Panc1 (cell line): ENCODE measurements around the gene TARP.

Experiments used
- ATAC-seq: fragments of 200-7000 bp; cut with Tn5 transposase; 2 replicates; pipeline ENCODE4 v1.9.1; 2020; ENCODE audit warnings: mild to moderate bottlenecking, moderate library complexity
- BruUV-seq: library from RNA; stranded (reverse); fragments of 400-500 nt; replicated peaks from 2 replicates; lab custom pipeline; 2021; lab: Mats Ljungman, UMichigan
- CTCF ChIA-PET: fragments of 300-600 bp; sonication (Branson Sonifier 250); formaldehyde crosslinking; loops from one replicate; lab custom pipeline; 2022; ENCODE audit warnings: antibody characterized with exemption; lab: Charles Lee
- POLR2A ChIA-PET: fragments of 300-600 bp; sonication (Branson Sonifier 250); formaldehyde crosslinking; loops from one replicate; lab custom pipeline; 2022; ENCODE audit warnings: antibody characterized with exemption; lab: Charles Lee
- DNase-seq: peaks from one replicate; pipeline ENCODE4 v3.0.0-alpha.2; 2010; ENCODE audit warnings: low read depth, low spot score
- H3K27ac ChIP-seq: 2 replicates; pipeline ENCODE4 v1.5.1; 2011; ENCODE audit warnings: mild to moderate bottlenecking, low read length, inconsistent platforms
- H3K27me3 ChIP-seq: fragments of 200-500 bp; sonication (Bioruptor generic); 2 replicates; pipeline ENCODE4 v1.6.0; 2014; ENCODE audit warnings: low read length, inconsistent platforms; ENCODE audit not compliant: control insufficient read depth, insufficient read depth
- H3K36me3 ChIP-seq: fragments of 200-500 bp; sonication (Bioruptor generic); 2 replicates; pipeline ENCODE4 v1.5.1; 2014; ENCODE audit warnings: inconsistent platforms, mild to moderate bottlenecking, low read length, moderate library complexity; ENCODE audit not compliant: control insufficient read depth, insufficient read depth
- H3K4me1 ChIP-seq: 2 replicates; pipeline ENCODE4 v1.5.1; 2011; ENCODE audit warnings: inconsistent platforms, mild to moderate bottlenecking, low read length, moderate library complexity; ENCODE audit not compliant: control insufficient read depth, insufficient read depth
- H3K4me3 ChIP-seq, 2 experiments: 2 replicates each; pipeline ENCODE4 v1.5.1; 2011 to 2012; ENCODE audit warnings: low read depth in 2 of 2, low read length in 2 of 2, mild to moderate bottlenecking in 2 of 2, inconsistent platforms in 1 of 2, moderate library complexity in 1 of 2
- H3K9me3 ChIP-seq: fragments of 200-500 bp; sonication (Bioruptor generic); 2 replicates; pipeline ENCODE4 v1.5.1; 2014; ENCODE audit warnings: low read depth, mild to moderate bottlenecking, inconsistent platforms, low read length, moderate library complexity; ENCODE audit not compliant: control insufficient read depth, insufficient read depth
- POLR2AphosphoS5 ChIP-seq: IDR thresholded peaks from 2 replicates; pipeline ENCODE4 v1.6.1; 2012; ENCODE audit warnings: mild to moderate bottlenecking, low read depth, low read length, moderate library complexity
- SIN3A ChIP-seq: IDR thresholded peaks from 2 replicates; pipeline ENCODE4 v1.6.1; 2012; ENCODE audit warnings: low read depth, mild to moderate bottlenecking, low read length, moderate library complexity, borderline replicate concordance; ENCODE audit not compliant: insufficient read depth
- TCF7L2 ChIP-seq: IDR thresholded peaks from 2 replicates; pipeline ENCODE4 v1.6.1; 2011; ENCODE audit warnings: mild to moderate bottlenecking, low read depth, low read length, inconsistent platforms
- in situ Hi-C: cut with HindIII; loops from 2 replicates; pipeline ENCODE4 v1.10.0; 2016; ENCODE audit warnings: low sequenced_read_pairs, low pct_unique_long_range_greater_than_20kb
- intact Hi-C: fragments of 100-400 bp; cut with micrococcal nuclease; formaldehyde crosslinking; loops from one replicate; pipeline ENCODE4 v1.10.0; 2022; ENCODE audit not compliant: unreplicated experiment
- TF ChIP-seq, protein P1 (sequence below), 2 experiments: IDR thresholded peaks; 2 replicates each; pipeline ENCODE4 v1.6.1; 2011 to 2012; ENCODE audit warnings: low read depth in 2 of 2, control low read depth in 1 of 2, low read length in 1 of 2, mild to moderate bottlenecking in 1 of 2, moderate library complexity in 1 of 2; ENCODE audit not compliant: insufficient read depth in 1 of 2
- TF ChIP-seq, protein P2 (sequence below): fragments of 450-650 bp; IDR thresholded peaks from 2 replicates; pipeline ENCODE4 v1.5.1; 2017; ENCODE audit warnings: mild to moderate bottlenecking

TARP gene

DNA sequence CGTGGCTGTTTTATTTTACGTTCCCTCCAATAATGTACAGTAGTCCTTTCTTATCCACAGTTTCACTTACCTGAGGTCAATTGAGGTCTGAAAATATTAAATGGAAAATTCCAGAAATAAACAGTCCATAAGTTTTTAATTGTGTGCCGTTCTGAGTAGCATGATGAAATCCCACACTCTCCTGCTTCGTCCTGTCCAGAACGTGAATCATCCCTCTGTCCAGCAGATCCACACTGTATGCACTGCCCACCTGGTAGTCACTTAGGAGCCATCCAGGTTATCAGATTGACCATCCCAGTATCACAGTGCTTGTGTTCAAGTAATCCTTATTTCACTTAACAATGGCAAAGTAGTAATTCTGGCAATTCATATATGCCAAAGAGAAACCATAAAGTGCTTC, 49.0 kb downstream of the TARP start:
- ChIA-PET CTCF (no interaction called here), POLR2A (no interaction called here)
- no peaks in the 10 kb centered on the region for H3K27me3 ChIP-seq
- ATAC-seq (no peak), DNase-seq (no peak)
- no peak overlapping the region for H3K4me3 ChIP-seq
- H3K9me3 ChIP-seq, result no peaks in the 10 kb centered on the region
- intact Hi-C loops (loop anchor here (5.0 kb wide), 2 partner anchors 307 to 322 kb away; partner anchors contain the start of gene SFRP4), in situ Hi-C loops (no loop called here)
- no peaks in the 10 kb centered on the region for H3K4me1 ChIP-seq
- no TSS peak for BruUV-seq
- H3K36me3 ChIP-seq, result peaks cover 9% of the 10 kb centered on the region
- TF ChIP-seq POLR2AphosphoS5, result no peak
- TF ChIP-seq, protein P1, sequence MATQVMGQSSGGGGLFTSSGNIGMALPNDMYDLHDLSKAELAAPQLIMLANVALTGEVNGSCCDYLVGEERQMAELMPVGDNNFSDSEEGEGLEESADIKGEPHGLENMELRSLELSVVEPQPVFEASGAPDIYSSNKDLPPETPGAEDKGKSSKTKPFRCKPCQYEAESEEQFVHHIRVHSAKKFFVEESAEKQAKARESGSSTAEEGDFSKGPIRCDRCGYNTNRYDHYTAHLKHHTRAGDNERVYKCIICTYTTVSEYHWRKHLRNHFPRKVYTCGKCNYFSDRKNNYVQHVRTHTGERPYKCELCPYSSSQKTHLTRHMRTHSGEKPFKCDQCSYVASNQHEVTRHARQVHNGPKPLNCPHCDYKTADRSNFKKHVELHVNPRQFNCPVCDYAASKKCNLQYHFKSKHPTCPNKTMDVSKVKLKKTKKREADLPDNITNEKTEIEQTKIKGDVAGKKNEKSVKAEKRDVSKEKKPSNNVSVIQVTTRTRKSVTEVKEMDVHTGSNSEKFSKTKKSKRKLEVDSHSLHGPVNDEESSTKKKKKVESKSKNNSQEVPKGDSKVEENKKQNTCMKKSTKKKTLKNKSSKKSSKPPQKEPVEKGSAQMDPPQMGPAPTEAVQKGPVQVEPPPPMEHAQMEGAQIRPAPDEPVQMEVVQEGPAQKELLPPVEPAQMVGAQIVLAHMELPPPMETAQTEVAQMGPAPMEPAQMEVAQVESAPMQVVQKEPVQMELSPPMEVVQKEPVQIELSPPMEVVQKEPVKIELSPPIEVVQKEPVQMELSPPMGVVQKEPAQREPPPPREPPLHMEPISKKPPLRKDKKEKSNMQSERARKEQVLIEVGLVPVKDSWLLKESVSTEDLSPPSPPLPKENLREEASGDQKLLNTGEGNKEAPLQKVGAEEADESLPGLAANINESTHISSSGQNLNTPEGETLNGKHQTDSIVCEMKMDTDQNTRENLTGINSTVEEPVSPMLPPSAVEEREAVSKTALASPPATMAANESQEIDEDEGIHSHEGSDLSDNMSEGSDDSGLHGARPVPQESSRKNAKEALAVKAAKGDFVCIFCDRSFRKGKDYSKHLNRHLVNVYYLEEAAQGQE (IDR thresholded peaks at IDR 0.05; ENCODE audit: insufficient read depth in 1 of 2, low read depth in 2 of 2, low read length in 1 of 2), result no peak
- no peak for TF ChIP-seq TCF7L2
- TF ChIP-seq, protein P2, sequence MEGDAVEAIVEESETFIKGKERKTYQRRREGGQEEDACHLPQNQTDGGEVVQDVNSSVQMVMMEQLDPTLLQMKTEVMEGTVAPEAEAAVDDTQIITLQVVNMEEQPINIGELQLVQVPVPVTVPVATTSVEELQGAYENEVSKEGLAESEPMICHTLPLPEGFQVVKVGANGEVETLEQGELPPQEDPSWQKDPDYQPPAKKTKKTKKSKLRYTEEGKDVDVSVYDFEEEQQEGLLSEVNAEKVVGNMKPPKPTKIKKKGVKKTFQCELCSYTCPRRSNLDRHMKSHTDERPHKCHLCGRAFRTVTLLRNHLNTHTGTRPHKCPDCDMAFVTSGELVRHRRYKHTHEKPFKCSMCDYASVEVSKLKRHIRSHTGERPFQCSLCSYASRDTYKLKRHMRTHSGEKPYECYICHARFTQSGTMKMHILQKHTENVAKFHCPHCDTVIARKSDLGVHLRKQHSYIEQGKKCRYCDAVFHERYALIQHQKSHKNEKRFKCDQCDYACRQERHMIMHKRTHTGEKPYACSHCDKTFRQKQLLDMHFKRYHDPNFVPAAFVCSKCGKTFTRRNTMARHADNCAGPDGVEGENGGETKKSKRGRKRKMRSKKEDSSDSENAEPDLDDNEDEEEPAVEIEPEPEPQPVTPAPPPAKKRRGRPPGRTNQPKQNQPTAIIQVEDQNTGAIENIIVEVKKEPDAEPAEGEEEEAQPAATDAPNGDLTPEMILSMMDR, result no peak
- no peak for TF ChIP-seq SIN3A
- no peak overlapping the region for H3K27ac ChIP-seq

DNA sequence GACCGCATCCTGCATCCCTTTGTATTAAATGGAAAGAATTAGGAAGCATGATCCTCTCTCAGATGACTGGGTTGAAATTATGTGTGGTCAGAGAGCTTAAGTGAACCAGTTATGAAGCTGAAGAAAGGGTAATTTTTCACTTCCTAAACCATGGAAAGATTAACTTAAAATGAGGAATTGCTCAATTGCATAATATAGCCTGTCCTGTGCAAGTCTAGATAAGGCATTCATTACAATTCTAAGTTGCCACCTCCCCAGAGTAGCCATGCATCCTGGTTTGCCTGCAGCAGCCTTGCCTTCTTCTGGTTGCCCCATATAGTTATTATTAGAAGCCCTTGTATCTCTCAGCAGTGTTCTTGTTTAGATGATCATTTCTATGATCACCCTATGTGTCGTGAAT, 50.1 kb downstream of the TARP start:
- no peaks in the 10 kb centered on the region for H3K9me3 ChIP-seq
- no peak for TF ChIP-seq POLR2AphosphoS5
- no peak for TF ChIP-seq TCF7L2
- TF ChIP-seq, protein P2, result no peak
- TF ChIP-seq, protein P1 (IDR thresholded peaks at IDR 0.05; ENCODE audit: insufficient read depth in 1 of 2, low read depth in 2 of 2, low read length in 1 of 2), result no peak
- TF ChIP-seq SIN3A, result no peak
- H3K27ac ChIP-seq, result no peak overlapping the region
- CTCF ChIA-PET, result interaction anchor here (0.6 to 1.3 kb wide), 2 partner anchors 281 to 306 kb away, joined by 3 read pairs; no protein-coding TSS in a partner anchor
- intact Hi-C loops, result loop anchor here (5.0 kb wide), 2 partner anchors 306 to 321 kb away; partner anchors contain the start of gene SFRP4
- ATAC-seq (no peak), DNase-seq (no peak)
- POLR2A ChIA-PET, result no interaction called here
- BruUV-seq, result no TSS peak
- in situ Hi-C loops, result no loop called here
- no peaks in the 10 kb centered on the region for H3K4me1 ChIP-seq
- peaks cover 6% of the 10 kb centered on the region for H3K36me3 ChIP-seq
- no peaks in the 10 kb centered on the region for H3K27me3 ChIP-seq
- no peak overlapping the region for H3K4me3 ChIP-seq
